Spinal cord (tissue), 10 donors: ENCODE results near the gene DTX3. TPM values are rescaled to one million over a fixed set of nuclear protein-coding genes. Genes with fewer than 3 reads are reported as not detected.
"Not testable (repeated sequence)": the region's sequence is repeated elsewhere in the genome, so short reads cannot be mapped to it uniquely, and the experiment has no call there.

Source experiments
- DNase-seq, 6 donors: peaks; one replicate each; pipeline versions ENCODE4 v3.0.0 to v3.0.0-alpha.2; 2013 to 2015; ENCODE audit warnings: low spot score in 6 of 6, low read depth in 4 of 6
- H3K27ac ChIP-seq: one replicate; pipeline ENCODE4 v1.5.1; 2013; ENCODE audit warnings: low read depth, low read length, control low read depth
- H3K27me3 ChIP-seq: one replicate; pipeline ENCODE4 v1.6.1; 2013; ENCODE audit warnings: low read length; ENCODE audit not compliant: control insufficient read depth, insufficient read depth
- H3K36me3 ChIP-seq: one replicate; pipeline ENCODE4 v1.6.1; 2013; ENCODE audit warnings: low read length; ENCODE audit not compliant: control insufficient read depth, insufficient read depth
- H3K4me1 ChIP-seq: one replicate; pipeline ENCODE4 v1.6.1; 2013; ENCODE audit warnings: low read length; ENCODE audit not compliant: control insufficient read depth, insufficient read depth
- H3K4me3 ChIP-seq: one replicate; pipeline ENCODE4 v1.5.1; 2013; ENCODE audit warnings: low read depth, low read length, control low read depth
- H3K9me3 ChIP-seq: one replicate; pipeline ENCODE4 v1.6.1; 2013; ENCODE audit warnings: low read length; ENCODE audit not compliant: control insufficient read depth, insufficient read depth
- WGBS: methylation state at CpG from one replicate; pipeline ENCODE4 v1.1.5; 2013; ENCODE audit warnings: missing lambda C conversion rate; ENCODE audit not compliant: insufficient coverage; 5-methylcytosine and 5-hydroxymethylcytosine counted together
- polyA plus RNA-seq, 2 donors: library from polyadenylated mRNA; unstranded; fragments of 120-200 nt; gene quantifications; one replicate each; pipeline ENCODE4 v1.2.1, GENCODE V29; 2013; ENCODE audit not compliant: insufficient read length in 2 of 2
- total RNA-seq, 2 donors: library from RNA; depleted of rRNA in 1 of 2; stranded (reverse); fragments of 120-200 nt in 1 of 2; fragments of >200 nt in 1 of 2; gene quantifications; one replicate each; pipeline versions ENCODE4 v1.2.3 to v1.2.4, GENCODE V29; 2013 to 2014
- donor health status: healthy.

The DTX3 gene
- total and polyA plus RNA-seq, 4 donors: 36.2 to 162 (median 105) TPM

DNA sequence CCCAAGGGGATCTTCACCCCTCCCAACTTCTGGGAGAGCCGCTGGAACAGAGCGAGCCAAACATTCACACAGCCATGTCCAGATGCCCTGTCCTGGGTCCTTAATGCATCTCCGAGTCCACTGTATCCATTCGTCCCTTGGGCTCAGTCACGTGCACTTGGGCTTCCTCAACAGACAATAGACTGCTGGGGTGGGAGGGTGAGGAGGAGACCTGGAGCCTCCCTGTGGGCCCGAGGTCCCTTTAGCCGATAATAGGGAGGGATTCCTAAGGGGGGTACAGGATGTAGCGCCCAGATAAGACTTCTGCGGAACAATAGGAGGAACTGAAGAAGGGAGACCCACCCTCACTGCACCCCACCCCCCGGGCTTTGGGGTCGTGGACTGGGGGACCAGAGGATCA lies 13.3 kb downstream of the DTX3 start:
- no peak overlapping the region for H3K4me3 ChIP-seq
- no peaks in the 10 kb centered on the region for H3K9me3 ChIP-seq
- H3K36me3 ChIP-seq: peaks cover 36% of the 10 kb centered on the region
- peaks cover 42% of the 10 kb centered on the region for H3K27me3 ChIP-seq
- no peak for DNase-seq
- H3K4me1 ChIP-seq: peaks cover 30% of the 10 kb centered on the region
- WGBS: 56% methylated on average over 5 of the region's 11 CpGs
- H3K27ac ChIP-seq: no peak overlapping the region

DNA sequence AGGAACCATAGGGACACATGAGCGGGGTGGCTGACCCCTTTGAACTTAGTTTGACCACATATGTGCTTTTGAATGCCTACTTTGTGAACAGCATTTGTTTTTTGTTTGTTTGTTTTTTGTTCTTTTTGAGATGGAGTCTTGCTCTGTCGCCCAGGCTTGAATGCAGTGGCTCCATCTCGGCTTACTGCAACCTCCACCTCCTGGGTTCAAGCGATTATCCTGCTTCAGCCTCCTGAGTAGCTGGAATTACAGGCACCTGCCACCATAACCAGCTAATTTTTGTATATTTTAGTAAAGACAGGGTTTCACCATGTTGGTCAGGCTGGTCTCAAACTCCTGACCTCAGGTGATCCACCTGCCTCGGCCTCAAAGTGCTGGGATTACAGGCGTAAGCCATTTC lies 13.8 kb downstream of the DTX3 start:
- WGBS: 100% methylated on average over 3 of the region's 6 CpGs
- H3K4me3 ChIP-seq, H3K9me3 ChIP-seq, DNase-seq, H3K27ac ChIP-seq: not testable (repeated sequence)
- H3K4me1 ChIP-seq: peaks cover 30% of the 10 kb centered on the region
- peaks cover 36% of the 10 kb centered on the region for H3K36me3 ChIP-seq
- peaks cover 45% of the 10 kb centered on the region for H3K27me3 ChIP-seq

DNA sequence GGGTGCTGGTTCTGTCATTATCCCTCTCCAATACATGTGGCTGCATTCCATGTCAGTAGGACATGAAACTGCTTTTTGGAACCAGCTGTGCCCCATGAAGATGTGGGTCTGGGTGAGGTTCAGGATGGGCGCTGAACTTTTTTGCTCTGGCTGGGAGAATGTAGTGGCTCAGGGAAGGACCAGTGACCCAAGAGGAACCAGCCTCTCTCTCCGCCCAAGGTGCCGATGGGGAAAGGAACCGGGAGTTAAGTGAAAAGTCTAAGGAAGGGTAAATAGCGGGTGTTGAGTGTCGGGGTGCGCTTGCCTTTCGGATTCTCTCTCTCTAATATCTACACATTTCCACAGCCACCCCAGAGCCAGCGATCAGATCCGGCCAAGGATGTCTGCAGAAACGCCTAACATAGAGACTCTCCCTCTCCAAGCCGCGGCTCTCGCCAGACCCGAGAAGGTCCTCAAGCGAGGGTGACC lies 14.4 kb downstream of the DTX3 start:
- DNase-seq: no peak
- peaks cover 49% of the 10 kb centered on the region for H3K27me3 ChIP-seq
- WGBS: 35% methylated on average over 9 of the region's 16 CpGs

DNA sequence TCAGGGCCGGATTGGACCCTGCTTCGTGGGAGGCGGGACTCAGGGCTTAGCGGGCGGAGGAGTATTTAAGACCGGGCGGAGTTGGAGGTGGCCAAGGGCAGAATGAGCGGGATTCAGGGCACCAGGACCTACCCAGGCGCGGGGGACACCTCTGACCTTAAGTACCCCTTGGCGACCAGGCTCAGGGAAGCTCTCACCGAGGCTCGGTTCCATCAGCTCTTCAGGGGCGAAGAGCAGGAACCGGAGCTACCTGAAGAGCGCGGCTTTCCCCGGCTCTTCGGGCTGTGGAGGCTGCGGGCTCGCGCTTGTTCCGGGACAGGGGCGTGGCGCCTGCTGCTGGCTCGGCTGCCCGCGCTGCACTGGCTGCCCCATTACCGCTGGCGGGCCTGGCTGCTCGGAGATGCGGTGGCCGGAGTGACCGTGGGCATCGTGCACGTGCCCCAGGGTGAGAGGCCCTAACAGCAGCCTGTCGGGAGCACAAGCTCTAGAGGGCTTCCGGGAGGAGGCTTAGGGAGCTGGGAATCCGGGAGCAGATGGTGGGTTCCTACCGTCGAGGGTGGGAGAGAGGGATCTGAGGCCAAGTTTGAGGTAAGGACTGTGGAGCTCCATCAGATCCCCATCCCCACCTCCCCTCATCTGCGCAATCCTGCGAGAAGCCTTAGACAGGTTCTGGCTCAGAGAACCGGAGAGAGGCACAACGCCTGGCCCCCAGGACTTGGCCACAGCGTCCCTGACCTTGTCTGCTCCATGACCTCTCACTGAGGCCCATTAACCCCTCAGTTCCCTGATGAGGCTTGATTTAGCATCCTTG lies 15.0 kb downstream of the DTX3 start:
- Histone ChIP-seq H3K4me3 (no peak overlapping the region), H3K4me1 (peaks cover 23% of the 10 kb centered on the region), H3K27me3 (peaks cover 54% of the 10 kb centered on the region), H3K9me3 (no peaks in the 10 kb centered on the region), H3K27ac (no peak overlapping the region), H3K36me3 (peaks cover 27% of the 10 kb centered on the region)
- no peak for DNase-seq
- WGBS: 27% methylated on average over 42 of the region's 46 CpGs

More for the DNA sequence above, 14.4 kb downstream of the DTX3 start:
- no peaks in the 10 kb centered on the region for H3K9me3 ChIP-seq
- H3K4me3 ChIP-seq: no peak overlapping the region
- H3K36me3 ChIP-seq: peaks cover 33% of the 10 kb centered on the region
- no peak overlapping the region for H3K27ac ChIP-seq
- peaks cover 26% of the 10 kb centered on the region for H3K4me1 ChIP-seq

DNA sequence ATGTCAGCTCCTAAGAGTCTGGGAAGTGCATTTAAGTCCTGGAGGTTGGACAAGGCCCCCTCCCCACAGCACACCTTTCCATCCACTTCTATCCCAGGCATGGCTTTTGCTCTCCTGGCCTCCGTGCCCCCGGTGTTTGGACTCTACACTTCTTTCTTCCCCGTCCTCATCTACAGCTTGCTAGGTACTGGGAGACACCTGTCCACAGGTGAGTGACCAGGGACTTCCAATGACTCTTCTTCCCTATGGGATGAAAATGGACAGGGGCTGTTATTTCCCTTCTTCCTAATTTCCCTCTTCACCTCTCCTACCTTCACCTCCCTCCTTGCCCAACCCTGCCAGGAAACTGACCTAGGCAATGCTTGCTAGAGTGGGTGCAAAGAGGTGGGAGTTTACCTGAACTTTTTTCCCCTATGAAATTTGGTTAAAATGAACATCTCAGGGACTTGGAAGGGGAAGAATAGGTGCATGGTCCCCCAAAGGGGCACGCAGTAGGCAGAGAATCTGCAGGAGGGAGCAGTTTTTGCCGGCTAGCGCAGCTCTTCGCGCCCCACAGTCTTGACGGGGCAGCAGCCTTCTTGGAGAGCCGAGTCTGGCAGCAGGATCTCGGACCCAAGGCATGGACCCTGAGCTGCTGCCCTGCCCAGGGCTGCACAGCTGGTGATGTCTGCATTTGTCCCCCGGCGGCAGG lies 15.8 kb downstream of the DTX3 start:
- peaks cover 23% of the 10 kb centered on the region for H3K36me3 ChIP-seq
- no peaks in the 10 kb centered on the region for H3K9me3 ChIP-seq
- DNase-seq: no peak
- H3K4me1 ChIP-seq: peaks cover 23% of the 10 kb centered on the region
- H3K4me3 ChIP-seq: no peak overlapping the region
- H3K27me3 ChIP-seq: peaks cover 59% of the 10 kb centered on the region
- no peak overlapping the region for H3K27ac ChIP-seq
- 19% methylated on average over 10 of the region's 13 CpGs for WGBS

DNA sequence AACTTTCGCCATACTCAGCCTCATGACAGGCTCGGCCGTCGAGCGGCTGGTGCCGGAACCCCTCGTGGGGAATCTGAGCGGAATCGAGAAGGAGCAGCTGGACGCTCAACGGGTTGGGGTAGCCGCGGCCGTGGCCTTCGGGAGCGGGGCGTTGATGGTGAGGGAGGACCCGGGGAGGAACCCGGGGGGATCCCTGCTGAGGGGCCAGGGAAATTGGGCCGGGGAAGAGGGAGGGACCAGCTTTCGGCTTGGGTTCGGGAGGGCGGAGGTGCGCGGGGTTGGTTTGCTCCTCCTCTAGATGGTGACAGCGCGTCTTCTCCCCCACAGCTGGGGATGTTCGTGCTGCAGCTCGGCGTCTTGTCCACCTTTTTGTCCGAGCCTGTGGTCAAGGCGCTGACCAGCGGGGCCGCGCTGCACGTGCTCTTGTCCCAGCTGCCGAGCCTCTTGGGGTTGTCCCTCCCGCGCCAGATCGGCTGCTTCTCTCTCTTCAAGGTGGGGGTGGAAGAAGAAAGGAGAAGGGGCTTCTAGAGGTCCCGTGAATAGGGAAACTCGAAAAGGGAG lies 16.4 kb downstream of the DTX3 start:
- no peak overlapping the region for H3K27ac ChIP-seq
- H3K36me3 ChIP-seq: peaks cover 20% of the 10 kb centered on the region
- no peak for DNase-seq
- H3K4me3 ChIP-seq: peak overlapping the region; percentile 50
- peaks cover 23% of the 10 kb centered on the region for H3K4me1 ChIP-seq
- peaks cover 59% of the 10 kb centered on the region for H3K27me3 ChIP-seq
- WGBS: 3% methylated on average over 42 of the region's 42 CpGs
- H3K9me3 ChIP-seq: no peaks in the 10 kb centered on the region

DNA sequence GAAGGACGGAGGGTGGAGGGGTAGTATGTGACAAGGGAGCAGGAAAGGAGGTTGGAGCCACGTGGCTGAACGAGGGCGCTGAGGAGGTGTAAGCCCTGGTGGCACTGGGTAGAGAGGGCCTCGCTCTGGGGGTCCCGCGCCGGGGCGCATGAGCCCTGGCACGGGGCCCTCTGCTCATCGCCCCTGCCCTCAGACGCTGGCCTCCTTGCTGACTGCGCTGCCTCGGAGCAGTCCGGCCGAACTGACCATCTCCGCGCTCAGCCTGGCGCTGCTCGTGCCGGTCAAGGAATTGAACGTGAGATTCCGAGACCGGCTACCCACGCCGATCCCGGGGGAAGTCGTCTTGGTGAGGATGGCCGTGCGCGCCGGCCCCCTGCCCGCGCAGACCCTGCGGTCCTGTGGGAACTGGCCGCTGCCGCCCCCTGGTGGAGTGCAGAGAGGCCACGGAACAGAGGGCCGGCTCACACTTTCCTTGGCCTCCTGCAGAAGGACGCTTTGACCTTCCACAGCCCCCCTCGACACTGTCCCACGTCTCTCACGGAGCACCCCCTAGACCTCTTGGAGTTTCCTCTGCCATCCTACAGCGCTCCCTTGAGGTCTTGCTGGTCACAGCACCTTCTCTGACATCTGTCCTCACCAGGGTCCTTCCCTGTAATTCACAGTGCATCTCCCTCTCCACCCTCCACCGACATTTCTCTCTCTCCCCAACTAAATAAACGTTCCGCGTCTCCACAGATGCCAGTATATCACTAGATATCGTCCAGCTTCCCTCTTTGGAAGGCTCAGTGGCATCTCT lies 17.1 kb downstream of the DTX3 start:
- Histone ChIP-seq H3K27ac (no peak overlapping the region), H3K36me3 (peaks cover 20% of the 10 kb centered on the region), H3K4me3 (peak overlapping the region; percentile 50), H3K27me3 (peaks cover 66% of the 10 kb centered on the region), H3K4me1 (peaks cover 23% of the 10 kb centered on the region), H3K9me3 (no peaks in the 10 kb centered on the region)
- peak in 2 of 6 donors; percentile 75 to 82 for DNase-seq
- WGBS: 2% methylated on average over 49 of the region's 49 CpGs

DNA sequence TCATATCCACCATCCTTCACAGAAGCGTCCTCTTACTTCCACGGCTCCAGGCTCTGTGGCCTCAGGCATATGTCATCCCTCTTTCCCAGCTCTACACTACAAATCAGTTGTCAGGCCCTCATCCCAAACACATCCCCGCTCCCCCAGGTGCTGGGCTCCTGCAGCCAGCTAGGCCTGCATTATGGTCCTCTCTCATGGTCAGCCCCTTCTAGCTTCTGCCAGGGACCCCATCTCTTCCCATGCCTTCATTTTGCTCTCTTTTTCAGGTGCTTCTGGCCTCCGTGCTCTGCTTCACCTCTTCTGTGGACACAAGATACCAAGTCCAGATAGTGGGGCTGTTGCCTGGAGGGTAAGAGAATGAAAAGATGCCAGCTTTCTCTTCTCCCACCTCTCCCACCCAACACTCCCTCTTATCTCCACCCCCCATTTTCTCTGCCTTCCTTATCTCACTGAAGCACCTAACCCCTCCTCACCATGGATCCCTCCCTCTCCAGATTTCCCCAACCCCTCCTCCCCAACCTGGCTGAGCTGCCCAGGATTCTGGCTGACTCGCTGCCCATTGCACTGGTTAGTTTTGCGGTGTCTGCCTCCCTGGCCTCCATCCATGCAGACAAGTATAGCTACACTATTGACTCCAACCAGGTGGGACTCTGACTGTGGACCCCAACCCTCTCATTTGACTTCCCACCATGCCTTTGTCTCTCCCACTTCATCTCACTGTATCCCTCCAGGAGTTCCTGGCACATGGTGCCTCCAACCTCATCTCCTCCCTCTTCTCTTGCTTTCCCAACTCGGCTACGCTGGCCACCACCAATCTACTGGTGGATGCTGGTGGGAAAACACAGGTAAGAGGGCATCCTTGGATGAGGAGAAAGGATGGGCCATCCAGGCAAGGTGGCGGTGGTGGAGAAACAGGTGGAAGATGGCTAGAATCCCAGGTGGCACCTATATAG lies 17.9 kb downstream of the DTX3 start:
- Histone ChIP-seq H3K4me3 (no peak overlapping the region), H3K27me3 (peaks cover 74% of the 10 kb centered on the region), H3K4me1 (peaks cover 27% of the 10 kb centered on the region), H3K9me3 (no peaks in the 10 kb centered on the region), H3K27ac (no peak overlapping the region), H3K36me3 (peaks cover 24% of the 10 kb centered on the region)
- no peak for DNase-seq
- WGBS: 79% methylated on average over 7 of the region's 9 CpGs
